ENCODE results near the gene CLEC20A. TPM values are rescaled to one million over a fixed set of nuclear protein-coding genes. Genes with fewer than 3 reads are reported as not detected.

The CLEC20A gene
- total and polyA plus RNA-seq, 9 donors, result 0.04 to 0.16 TPM; not detected in 7

DNA sequence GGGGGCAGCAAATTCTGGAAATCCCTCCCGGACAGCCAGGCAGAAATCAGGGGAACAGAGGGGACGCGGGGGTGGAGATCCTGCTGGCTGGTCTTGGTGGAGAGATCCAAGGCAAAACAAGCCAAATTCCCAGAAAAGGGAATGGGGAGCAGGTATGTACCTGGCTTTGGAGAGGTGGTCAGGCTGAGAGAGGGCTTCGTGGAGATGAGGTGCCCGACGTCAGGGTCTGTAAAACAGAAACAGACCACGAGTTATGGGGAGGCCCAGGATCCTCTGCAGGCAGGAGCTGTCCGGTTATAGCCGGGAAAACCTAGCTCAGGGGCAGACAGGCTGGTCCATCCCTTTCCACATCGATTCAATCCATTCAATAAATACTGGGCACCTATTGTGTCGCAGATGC, 4.4 kb downstream of the CLEC20A start:
- 71% methylated on average over 10 of the region's 11 CpGs for WGBS (ENCODE audit: insufficient coverage)
- Histone ChIP-seq H3K4me3 (ENCODE audit: low read length) (no peak overlapping the region), H3K27ac (ENCODE audit: low read length) (no peak overlapping the region), H3K36me3 (ENCODE audit: control insufficient read depth, insufficient read depth, low read length) (no peaks in the 10 kb centered on the region), H3K27me3 (ENCODE audit: control insufficient read depth, insufficient read depth, low read length) (peaks cover 3% of the 10 kb centered on the region), H3K4me1 (ENCODE audit: control insufficient read depth, insufficient read depth, low read length) (no peaks in the 10 kb centered on the region), H3K9me3 (replicated peaks; ENCODE audit: control insufficient read depth, low read depth, low read length) (no peaks in the 10 kb centered on the region)
- no peak for DNase-seq

DNA sequence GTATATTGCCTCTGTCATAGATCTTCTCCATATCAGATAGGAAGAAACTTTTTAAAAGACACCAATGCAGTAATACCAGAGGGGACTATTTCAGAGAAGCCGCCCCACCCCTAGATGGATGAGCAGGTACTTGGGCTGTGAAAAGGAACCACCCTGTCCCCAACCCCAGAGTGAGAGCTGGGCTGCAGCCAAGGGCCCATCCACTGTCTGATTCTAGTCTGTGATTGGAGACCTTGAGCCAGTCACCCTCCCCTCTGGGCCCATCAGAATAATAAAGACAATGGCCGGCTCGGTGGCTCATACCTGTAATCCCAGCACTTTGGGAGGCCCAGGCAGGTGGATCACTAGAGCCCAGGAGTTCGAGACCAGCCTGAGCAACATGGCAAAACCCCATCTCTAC, 5.0 kb downstream of the CLEC20A start:
- H3K27me3 ChIP-seq (ENCODE audit: control insufficient read depth, insufficient read depth, low read length), result peaks cover 4% of the 10 kb centered on the region
- no CpG with 5 or more reads among the region's 4 CpGs for WGBS (ENCODE audit: insufficient coverage)

DNA sequence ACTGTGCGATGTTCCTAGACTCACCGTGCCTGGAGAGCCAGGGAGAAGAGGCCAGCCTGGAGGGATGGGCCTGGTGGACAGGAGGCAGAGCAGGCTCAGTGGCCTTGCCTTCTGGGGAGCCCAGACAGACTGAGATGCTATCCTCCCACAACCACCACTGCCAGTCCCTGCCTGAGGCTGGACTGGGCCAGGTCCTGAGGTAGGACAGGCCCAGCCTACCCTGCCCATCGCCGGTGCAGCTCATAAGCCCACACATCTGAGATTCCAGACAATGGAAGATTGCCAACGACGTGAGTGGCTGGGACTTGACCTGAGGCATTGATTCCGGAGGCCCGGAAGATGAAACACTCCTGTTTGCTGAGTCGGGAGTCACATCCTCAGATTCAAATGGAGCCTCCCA, 5.8 kb downstream of the CLEC20A start:
- no peak overlapping the region for H3K4me3 ChIP-seq (ENCODE audit: low read length)
- no peaks in the 10 kb centered on the region for H3K36me3 ChIP-seq (ENCODE audit: control insufficient read depth, insufficient read depth, low read length)
- DNase-seq, result no peak
- peaks cover 4% of the 10 kb centered on the region for H3K27me3 ChIP-seq (ENCODE audit: control insufficient read depth, insufficient read depth, low read length)
- no peak overlapping the region for H3K27ac ChIP-seq (ENCODE audit: low read length)
- WGBS (ENCODE audit: insufficient coverage), result 84% methylated on average over 8 of the region's 9 CpGs
- H3K4me1 ChIP-seq (ENCODE audit: control insufficient read depth, insufficient read depth, low read length), result peaks cover 11% of the 10 kb centered on the region
- no peaks in the 10 kb centered on the region for H3K9me3 ChIP-seq (replicated peaks; ENCODE audit: control insufficient read depth, low read depth, low read length)

More for the DNA sequence above, 5.0 kb downstream of the CLEC20A start:
- no peak for DNase-seq
- Histone ChIP-seq H3K4me1 (ENCODE audit: control insufficient read depth, insufficient read depth, low read length) (peaks cover 5% of the 10 kb centered on the region), H3K9me3 (replicated peaks; ENCODE audit: control insufficient read depth, low read depth, low read length) (no peaks in the 10 kb centered on the region), H3K36me3 (ENCODE audit: control insufficient read depth, insufficient read depth, low read length) (no peaks in the 10 kb centered on the region), H3K27ac (ENCODE audit: low read length) (no peak overlapping the region), H3K4me3 (ENCODE audit: low read length) (no peak overlapping the region)

DNA sequence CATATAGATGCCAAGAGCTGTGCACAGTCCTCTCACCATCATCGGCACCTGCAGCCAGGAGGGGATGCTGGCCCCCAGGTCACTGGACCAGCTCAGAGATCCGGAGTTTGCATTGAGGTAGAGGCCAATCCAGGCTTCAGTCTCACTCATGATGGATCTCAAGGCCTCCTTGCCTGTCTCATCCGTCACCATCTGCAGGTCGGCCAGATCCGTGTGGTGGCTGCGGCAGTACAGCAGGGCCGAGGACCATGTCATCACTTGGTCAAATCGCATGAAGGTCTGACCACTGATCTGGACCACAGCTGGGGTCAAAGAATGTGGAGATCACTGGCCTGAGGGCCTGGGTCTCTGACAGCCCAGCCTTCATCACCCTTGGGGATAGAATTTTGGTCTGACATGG, 6.6 kb downstream of the CLEC20A start:
- 94% methylated on average over 8 of the region's 8 CpGs for WGBS (ENCODE audit: insufficient coverage)
- peaks cover 4% of the 10 kb centered on the region for H3K27me3 ChIP-seq (ENCODE audit: control insufficient read depth, insufficient read depth, low read length)

DNA sequence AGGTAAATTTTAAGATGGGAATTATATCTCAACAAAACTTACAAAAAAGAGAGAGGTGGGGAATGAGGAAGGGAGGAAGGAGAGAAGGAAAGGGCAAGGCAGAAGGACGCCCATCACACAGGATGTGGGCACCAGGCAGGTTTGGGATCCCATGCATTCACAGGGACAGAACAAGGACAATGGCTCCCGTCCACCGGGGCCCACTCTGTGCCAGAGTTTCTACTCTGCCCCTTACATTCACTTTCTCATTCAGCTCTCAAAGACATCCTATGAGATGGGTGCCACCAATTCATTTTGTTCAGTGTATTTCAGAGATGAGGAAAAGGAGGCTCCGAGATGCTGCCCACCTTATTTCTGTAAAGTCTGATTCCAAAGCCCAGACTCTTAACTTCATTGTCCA, 7.4 kb downstream of the CLEC20A start:
- Histone ChIP-seq H3K4me1 (ENCODE audit: control insufficient read depth, insufficient read depth, low read length) (peaks cover 11% of the 10 kb centered on the region), H3K27ac (ENCODE audit: low read length) (no peak overlapping the region), H3K36me3 (ENCODE audit: control insufficient read depth, insufficient read depth, low read length) (no peaks in the 10 kb centered on the region), H3K4me3 (ENCODE audit: low read length) (no peak overlapping the region), H3K27me3 (ENCODE audit: control insufficient read depth, insufficient read depth, low read length) (peaks cover 4% of the 10 kb centered on the region), H3K9me3 (replicated peaks; ENCODE audit: control insufficient read depth, low read depth, low read length) (no peaks in the 10 kb centered on the region)
- WGBS (ENCODE audit: insufficient coverage), result no CpG with 5 or more reads among the region's 4 CpGs
- no peak for DNase-seq

More for the DNA sequence above, 6.6 kb downstream of the CLEC20A start:
- no peaks in the 10 kb centered on the region for H3K9me3 ChIP-seq (replicated peaks; ENCODE audit: control insufficient read depth, low read depth, low read length)
- H3K4me3 ChIP-seq (ENCODE audit: low read length), result no peak overlapping the region
- H3K36me3 ChIP-seq (ENCODE audit: control insufficient read depth, insufficient read depth, low read length), result no peaks in the 10 kb centered on the region
- peaks cover 11% of the 10 kb centered on the region for H3K4me1 ChIP-seq (ENCODE audit: control insufficient read depth, insufficient read depth, low read length)
- DNase-seq, result no peak
- no peak overlapping the region for H3K27ac ChIP-seq (ENCODE audit: low read length)

DNA sequence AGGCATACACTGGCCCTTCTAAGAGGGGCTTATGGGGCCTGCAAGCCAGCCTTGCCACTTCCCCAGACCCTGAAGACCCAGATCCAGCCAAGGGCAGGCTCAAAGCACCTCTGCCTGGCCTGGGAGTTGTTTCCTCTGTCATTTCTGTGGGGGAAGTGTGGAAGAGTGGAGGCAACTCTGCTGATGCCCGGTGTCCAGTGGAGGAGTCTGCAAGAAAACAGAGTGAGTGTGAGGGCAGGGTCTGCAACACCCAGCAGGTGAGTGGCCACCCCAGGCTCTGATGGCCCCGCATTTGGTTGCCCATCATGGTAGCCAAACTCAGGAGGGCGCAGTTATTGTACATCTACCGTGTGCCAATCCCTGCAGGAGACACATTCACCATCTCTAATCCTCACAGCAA, 8.4 kb downstream of the CLEC20A start:
- Histone ChIP-seq H3K27me3 (ENCODE audit: control insufficient read depth, insufficient read depth, low read length) (peaks cover 4% of the 10 kb centered on the region), H3K4me1 (ENCODE audit: control insufficient read depth, insufficient read depth, low read length) (peaks cover 11% of the 10 kb centered on the region), H3K9me3 (replicated peaks; ENCODE audit: control insufficient read depth, low read depth, low read length) (no peaks in the 10 kb centered on the region), H3K4me3 (ENCODE audit: low read length) (no peak overlapping the region), H3K27ac (ENCODE audit: low read length) (no peak overlapping the region), H3K36me3 (ENCODE audit: control insufficient read depth, insufficient read depth, low read length) (no peaks in the 10 kb centered on the region)
- DNase-seq, result no peak
- WGBS (ENCODE audit: insufficient coverage), result 75% methylated on average over 1 of the region's 4 CpGs

DNA sequence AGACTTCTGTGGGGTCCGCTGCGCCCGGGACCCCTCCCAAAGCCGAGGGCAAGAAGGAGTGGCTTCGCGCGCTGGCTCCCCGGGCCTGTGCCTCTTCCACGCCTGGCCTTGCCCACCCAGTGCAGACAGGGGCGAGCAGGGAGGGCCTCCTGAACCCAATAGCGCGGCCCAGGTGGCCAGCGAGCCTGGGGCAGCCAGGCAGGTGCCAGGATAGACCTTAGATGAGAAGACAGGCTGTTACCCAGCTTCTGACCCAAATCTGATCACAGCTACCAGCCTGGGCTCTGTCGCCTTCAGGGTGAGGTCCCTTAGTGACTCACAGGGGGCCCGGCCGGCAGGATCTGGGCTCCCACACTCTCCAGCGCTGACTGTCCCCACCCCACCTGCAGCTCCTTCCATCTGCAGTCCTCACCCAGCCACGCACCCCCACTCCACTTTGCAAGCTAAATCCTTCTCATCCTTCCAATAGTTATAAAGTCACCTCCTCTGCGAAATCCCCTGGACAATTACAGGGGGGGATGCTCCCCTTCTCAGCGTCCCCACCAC, 9.6 kb downstream of the CLEC20A start:
- Histone ChIP-seq H3K27ac (ENCODE audit: low read length) (no peak overlapping the region), H3K9me3 (replicated peaks; ENCODE audit: control insufficient read depth, low read depth, low read length) (no peaks in the 10 kb centered on the region)

DNA sequence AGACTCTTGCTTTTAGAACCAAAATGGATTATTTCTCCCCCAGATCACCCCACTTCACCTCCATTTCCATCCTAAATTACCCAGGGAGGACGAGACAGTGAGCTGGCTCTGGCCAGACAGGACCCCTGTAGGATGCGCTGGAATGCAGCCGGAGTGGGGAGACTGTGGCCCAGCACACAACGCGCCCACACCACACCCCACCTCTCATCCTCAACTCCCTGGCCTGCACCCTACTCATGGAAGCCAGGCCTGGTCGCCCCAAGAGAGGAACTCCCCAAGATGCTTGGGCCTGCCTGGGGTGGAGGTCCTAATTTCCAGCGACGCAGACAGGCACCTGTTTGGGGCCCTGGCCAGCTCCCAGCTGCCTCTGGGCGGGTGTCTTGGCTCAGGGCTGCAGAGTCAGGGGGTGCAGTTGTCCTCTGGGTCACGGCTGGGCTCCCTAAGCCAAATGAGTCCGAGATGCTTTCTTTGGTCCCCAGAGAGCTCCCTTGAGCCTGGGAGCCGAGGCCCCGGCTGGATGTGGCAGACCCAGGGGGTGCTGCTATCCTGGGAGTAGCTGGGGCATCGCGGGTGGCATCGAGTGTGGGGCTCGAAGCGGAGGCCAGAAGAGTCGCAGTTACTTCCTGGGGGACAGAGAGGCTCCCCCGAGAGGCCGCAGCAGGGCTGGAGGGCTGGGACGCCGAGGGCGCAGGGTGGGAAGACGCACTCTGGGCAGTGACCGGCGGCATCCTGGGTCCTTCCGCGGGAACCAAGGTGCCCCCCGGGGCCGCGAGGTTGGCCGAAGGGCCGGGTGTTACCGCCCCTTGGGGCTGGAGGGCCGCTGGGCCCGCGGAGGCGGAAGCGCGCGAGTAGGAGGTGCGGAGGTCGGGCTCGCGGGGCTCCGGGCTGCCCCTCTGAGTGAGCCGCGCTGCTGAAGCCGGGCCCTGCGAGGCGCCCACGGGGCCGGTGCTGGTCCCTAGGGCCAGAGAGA, 10.4 kb downstream of the CLEC20A start:
- no peak for DNase-seq
- Histone ChIP-seq H3K27me3 (ENCODE audit: control insufficient read depth, insufficient read depth, low read length) (peaks cover 4% of the 10 kb centered on the region), H3K9me3 (replicated peaks; ENCODE audit: control insufficient read depth, low read depth, low read length) (no peaks in the 10 kb centered on the region), H3K36me3 (ENCODE audit: control insufficient read depth, insufficient read depth, low read length) (no peaks in the 10 kb centered on the region), H3K4me1 (ENCODE audit: control insufficient read depth, insufficient read depth, low read length) (peaks cover 11% of the 10 kb centered on the region), H3K27ac (ENCODE audit: low read length) (no peak overlapping the region), H3K4me3 (ENCODE audit: low read length) (peak overlapping the region; percentile 27)
- WGBS (ENCODE audit: insufficient coverage), result 19% methylated on average over 46 of the region's 54 CpGs

More for the DNA sequence above, 9.6 kb downstream of the CLEC20A start:
- DNase-seq, result no peak
- H3K27me3 ChIP-seq (ENCODE audit: control insufficient read depth, insufficient read depth, low read length), result peaks cover 4% of the 10 kb centered on the region
- H3K36me3 ChIP-seq (ENCODE audit: control insufficient read depth, insufficient read depth, low read length), result no peaks in the 10 kb centered on the region
- peaks cover 11% of the 10 kb centered on the region for H3K4me1 ChIP-seq (ENCODE audit: control insufficient read depth, insufficient read depth, low read length)
- H3K4me3 ChIP-seq (ENCODE audit: low read length), result peak overlapping the region; percentile 27
- WGBS (ENCODE audit: insufficient coverage), result 31% methylated on average over 20 of the region's 20 CpGs

DNA sequence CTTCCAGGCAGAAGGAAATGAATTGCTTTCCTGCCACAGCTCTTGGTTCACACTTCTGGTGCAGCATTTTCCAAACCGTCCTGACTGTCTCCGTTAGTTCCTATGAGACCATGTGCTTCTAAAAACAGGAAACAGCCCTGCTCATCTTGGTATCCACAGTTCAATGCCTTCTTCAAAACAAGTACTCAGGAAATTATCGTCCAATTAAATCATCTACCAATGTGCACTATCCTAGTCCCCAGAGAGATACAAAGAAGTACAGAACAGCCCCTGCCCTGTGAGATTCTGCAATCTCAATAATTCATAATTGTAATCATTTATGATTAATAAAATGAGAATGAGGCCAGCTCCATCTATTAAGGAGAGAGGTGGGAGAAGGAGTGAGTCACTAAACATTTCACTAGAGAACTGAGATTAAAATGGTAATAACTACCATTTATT, 11.2 kb downstream of the CLEC20A start:
- H3K36me3 ChIP-seq (ENCODE audit: control insufficient read depth, insufficient read depth, low read length), result no peaks in the 10 kb centered on the region
- peaks cover 11% of the 10 kb centered on the region for H3K4me1 ChIP-seq (ENCODE audit: control insufficient read depth, insufficient read depth, low read length)
- DNase-seq, result no peak
- 24% methylated on average over 2 of the region's 3 CpGs for WGBS (ENCODE audit: insufficient coverage)
- H3K27ac ChIP-seq (ENCODE audit: low read length), result no peak overlapping the region
- H3K27me3 ChIP-seq (ENCODE audit: control insufficient read depth, insufficient read depth, low read length), result peaks cover 4% of the 10 kb centered on the region
- no peaks in the 10 kb centered on the region for H3K9me3 ChIP-seq (replicated peaks; ENCODE audit: control insufficient read depth, low read depth, low read length)
- no peak overlapping the region for H3K4me3 ChIP-seq (ENCODE audit: low read length)

DNA sequence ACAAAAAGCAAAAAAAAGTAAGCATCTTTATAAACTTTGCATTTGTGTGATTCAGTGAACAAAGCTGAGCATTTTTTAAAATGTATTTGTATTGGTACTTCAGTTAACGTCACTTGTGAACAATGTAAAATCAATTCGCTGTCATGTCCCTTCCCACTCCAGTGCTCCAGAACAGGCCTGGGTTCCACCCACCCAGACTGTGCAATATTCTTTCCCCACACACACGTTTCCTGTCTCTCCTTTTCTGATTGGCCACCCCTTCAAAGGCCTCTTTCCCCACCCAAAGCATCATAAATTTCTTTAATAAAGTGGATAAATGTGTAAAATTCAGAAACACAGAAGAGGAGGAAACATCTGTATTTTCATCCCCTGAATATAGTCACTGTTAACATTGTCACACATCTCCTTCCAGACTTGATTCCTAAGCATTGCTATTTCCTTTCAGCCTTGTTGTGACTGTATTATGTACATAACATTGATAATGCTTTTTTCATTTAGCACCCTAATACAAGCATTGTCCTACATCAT, 12.0 kb downstream of the CLEC20A start:
- 100% methylated on average over 1 of the region's 3 CpGs for WGBS (ENCODE audit: insufficient coverage)
- peaks cover 11% of the 10 kb centered on the region for H3K4me1 ChIP-seq (ENCODE audit: control insufficient read depth, insufficient read depth, low read length)
- H3K27me3 ChIP-seq (ENCODE audit: control insufficient read depth, insufficient read depth, low read length), result peaks cover 4% of the 10 kb centered on the region
- no peak overlapping the region for H3K4me3 ChIP-seq (ENCODE audit: low read length)
- H3K36me3 ChIP-seq (ENCODE audit: control insufficient read depth, insufficient read depth, low read length), result peaks cover 3% of the 10 kb centered on the region
- H3K27ac ChIP-seq (ENCODE audit: low read length), result no peak overlapping the region
- H3K9me3 ChIP-seq (replicated peaks; ENCODE audit: control insufficient read depth, low read depth, low read length), result no peaks in the 10 kb centered on the region
- no peak for DNase-seq

Measured in muscle of leg (tissue), 11 donors.